Measurements from ENCODE around the gene IQGAP2.

DNA sequence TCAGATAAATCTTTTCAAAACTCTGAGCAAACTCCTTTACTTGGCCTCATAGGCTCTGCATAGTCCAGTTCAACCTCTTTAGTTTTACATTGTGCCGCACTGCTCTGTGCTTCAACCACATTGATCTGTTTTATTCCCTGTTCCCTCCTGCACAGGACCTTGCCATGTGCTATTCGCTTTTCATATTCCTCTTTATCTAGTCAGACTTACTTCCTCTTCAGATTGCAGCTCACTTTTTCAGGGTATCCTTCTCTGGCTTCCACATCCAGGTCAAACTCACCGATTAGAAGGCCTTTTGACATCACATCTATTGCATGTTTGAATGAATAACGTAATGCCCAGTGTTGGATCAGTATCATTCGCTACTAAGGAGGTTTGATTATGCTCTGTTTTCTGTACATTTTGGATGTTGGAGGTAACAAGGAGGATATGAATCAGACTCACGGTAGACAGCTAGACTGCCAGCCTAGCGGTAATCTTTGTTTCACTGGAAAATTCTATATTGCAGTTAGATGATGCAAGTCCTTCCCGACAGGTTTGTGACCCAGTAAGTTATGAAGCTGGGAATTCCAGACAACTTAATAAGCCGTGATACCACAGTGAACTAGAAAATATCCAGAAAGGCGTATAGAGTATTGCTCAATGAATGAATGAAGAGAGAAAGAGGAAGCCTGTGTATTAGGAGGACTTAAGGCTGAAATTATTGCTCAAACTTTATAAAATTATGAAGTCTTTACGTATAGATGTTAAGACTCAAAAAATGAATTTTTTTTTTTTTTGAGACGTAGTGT lies 65.7 kb downstream of the IQGAP2 start:
- TF ChIP-seq, protein P1, sequence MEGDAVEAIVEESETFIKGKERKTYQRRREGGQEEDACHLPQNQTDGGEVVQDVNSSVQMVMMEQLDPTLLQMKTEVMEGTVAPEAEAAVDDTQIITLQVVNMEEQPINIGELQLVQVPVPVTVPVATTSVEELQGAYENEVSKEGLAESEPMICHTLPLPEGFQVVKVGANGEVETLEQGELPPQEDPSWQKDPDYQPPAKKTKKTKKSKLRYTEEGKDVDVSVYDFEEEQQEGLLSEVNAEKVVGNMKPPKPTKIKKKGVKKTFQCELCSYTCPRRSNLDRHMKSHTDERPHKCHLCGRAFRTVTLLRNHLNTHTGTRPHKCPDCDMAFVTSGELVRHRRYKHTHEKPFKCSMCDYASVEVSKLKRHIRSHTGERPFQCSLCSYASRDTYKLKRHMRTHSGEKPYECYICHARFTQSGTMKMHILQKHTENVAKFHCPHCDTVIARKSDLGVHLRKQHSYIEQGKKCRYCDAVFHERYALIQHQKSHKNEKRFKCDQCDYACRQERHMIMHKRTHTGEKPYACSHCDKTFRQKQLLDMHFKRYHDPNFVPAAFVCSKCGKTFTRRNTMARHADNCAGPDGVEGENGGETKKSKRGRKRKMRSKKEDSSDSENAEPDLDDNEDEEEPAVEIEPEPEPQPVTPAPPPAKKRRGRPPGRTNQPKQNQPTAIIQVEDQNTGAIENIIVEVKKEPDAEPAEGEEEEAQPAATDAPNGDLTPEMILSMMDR (IDR thresholded peaks at IDR 0.05): no peak
- no peak for TF ChIP-seq EZH2 (IDR thresholded peaks at IDR 0.05; ENCODE audit: borderline replicate concordance, insufficient read depth, low read depth, low read length, poor library complexity, severe bottlenecking)
